GM12873 (cell line): ENCODE results near the gene ARID3A.
A peak's percentile ranks its signal among the peaks of the same experiment; 100 is the strongest.

Experiments used
- CTCF ChIP-seq: IDR thresholded peaks from 2 replicates; pipeline ENCODE4 v1.5.1; 2012; ENCODE audit warnings: low read depth, mild to moderate bottlenecking, moderate library complexity, low read length, control low read depth; ENCODE audit not compliant: insufficient read depth; ENCODE audit errors: missing control alignments

ARID3A gene

DNA sequence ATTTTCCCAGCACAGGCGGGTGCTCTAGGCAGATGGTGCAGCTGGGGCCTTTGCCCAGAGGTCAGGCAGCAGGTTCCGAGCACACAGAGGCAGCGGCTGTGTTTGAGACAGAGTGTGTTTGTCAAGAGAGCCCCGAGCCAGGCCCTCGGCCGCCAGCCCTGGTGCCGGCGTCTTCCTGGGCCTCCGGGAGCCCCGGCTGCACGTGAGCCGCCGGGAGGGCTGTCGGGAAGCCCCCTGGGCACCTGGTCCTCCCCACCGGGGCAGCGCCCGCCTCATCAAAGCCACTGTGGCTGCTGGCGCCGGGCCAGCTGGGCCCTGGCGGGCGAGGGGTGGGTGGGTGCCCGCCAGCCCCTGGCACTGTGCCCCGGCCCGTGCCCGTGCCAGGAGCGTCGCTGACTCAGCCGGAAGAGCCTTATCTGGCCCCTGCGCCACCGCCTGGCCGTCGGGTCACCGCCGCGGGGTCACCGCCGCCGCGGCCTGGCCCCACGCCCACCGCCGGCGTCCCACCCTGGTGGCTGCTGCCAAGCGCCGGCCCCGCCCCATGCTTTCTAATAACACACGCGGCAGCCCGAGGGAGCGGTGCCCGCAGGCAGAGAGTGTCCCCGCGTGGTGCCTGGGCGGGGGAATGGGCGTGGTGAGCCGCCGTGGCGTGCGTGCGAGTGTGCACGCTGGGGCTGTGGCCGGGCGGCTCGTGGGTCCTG lies 14.9 kb downstream of the ARID3A start:
- TF ChIP-seq CTCF = peak; percentile 4

- TF ChIP-seq CTCF = no peak
These were observed 15.7 kb downstream of the ARID3A start for GRCh38 chr19:941292-942132.

DNA sequence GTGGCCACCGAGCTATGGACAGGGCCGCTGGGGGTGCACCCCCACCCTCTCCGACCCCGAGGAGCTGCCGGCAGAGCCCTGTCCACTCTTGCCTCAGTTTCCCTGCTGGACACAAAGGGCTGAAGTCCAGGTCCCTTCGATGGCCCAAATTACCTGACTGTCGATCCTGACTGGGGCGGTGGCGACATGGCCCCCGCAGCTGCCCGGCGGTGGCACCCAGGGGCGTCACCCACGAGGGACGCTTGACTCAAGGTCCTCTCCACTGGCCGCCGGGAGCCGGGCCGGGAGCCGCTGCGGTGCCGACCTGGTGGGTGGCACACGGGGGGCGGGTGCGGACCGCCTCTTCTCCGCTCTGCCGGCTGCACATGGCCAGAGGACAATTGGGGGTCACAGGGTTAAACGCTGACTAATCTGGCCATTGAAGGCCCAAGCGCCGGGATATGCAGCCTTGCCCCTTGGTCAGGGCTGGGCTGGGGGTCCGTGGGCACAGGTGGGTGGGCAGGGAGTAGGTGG lies 16.4 kb downstream of the ARID3A start:
- TF ChIP-seq CTCF = no peak

DNA sequence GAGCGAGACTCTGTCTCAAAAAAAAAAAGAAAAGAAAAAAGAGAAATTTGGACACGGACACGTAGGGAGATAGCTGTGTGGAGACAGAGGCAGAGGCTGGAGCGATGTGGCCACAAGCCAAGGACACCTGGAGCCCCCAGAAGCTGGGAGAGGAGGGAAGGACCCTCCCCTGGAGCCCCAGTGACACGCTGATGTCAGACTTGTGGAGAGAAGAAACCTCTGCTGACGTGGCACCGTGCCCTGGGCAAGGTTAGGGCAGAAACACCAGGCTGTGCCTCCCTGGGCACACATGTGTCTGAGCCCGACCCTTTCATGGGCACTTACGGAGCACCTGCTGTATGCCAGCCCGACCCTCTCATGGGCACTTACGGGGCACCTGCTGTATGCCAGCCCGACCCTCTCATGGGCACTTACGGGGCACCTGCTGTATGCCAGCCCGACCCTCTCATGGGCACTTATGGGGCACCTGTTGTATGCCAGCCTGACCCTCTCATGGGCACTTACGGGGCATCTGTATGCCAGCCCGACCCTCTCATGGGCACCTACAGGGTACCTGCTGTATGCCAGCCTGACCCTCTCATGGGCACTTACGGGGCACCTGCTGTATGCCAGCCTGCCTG lies 17.8 kb downstream of the ARID3A start:
- TF ChIP-seq CTCF = no peak

- no peak for TF ChIP-seq CTCF
These were observed 18.3 kb downstream of the ARID3A start for GRCh38 chr19:944171-944567.

DNA sequence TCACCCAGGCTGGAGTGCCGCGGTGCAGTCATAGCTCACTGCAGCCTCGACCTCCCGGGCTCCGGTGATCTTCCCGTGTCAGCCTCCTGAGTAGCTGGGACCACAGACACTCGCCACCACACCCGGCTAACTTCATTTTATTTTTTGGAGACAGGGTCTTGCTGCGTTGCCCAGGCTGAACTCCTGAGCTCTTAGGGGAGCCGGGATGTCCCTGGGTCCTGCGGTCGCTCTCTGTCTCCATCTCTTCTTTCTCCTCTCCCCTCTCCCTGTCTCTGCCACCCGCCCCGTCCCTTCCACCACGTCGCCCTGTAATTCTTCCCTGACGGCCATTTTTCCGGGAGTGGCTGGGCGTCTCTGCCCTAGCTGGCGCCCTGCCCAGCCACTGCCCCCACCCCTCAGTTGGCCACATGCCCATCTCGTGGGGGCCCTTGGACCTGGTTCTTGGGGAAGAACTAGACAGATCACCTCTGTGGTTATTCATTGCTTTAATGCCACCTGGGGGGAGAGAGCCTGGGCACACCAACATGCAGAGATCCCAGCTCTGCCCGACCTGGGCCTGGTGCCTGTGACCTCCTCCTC lies 18.9 kb downstream of the ARID3A start:
- no peak for TF ChIP-seq CTCF
